PC-3 (cell line): ENCODE data around the gene CASKIN2.

Experiments
- CTCF ChIP-seq: fragments of 300-600 bp; sonication (generic); conservative IDR thresholded peaks from 2 replicates; pipeline ENCODE4 v1.5.1; 2017; ENCODE audit warnings: antibody characterized with exemption, low read depth, mild to moderate bottlenecking, low read length
- EZH2 ChIP-seq: fragments of 300-600 bp; sonication (generic); IDR thresholded peaks from one replicate; pipeline ENCODE4 v1.6.1; 2017; ENCODE audit warnings: antibody characterized with exemption, mild to moderate bottlenecking, low read length; ENCODE audit not compliant: unreplicated experiment
- EZH2phosphoT487 ChIP-seq: fragments of 300-600 bp; sonication (generic); IDR thresholded peaks from 2 replicates; pipeline ENCODE4 v1.6.1; 2018; ENCODE audit warnings: mild to moderate bottlenecking, antibody characterized with exemption, low read length, borderline replicate concordance

GRCh38 chr17:75493476-75494129 lies 21.7 kb downstream of the CASKIN2 start:
- no peak for TF ChIP-seq CTCF
- no peak for TF ChIP-seq EZH2phosphoT487
- no peak for TF ChIP-seq EZH2
